B cell (primary cell): ENCODE results near the gene PDE6H. TPM values are rescaled to one million over a fixed set of nuclear protein-coding genes. Genes with fewer than 3 reads are reported as not detected.
A peak's percentile ranks its signal among the peaks of the same experiment; 100 is the strongest.

ENCODE experiments used
- ATAC-seq: fragments of 200-7000 bp; cut with Tn5 transposase; one replicate; pipeline ENCODE4 v1.10.0; 2021; ENCODE audit warnings: low read depth, mild to moderate bottlenecking, moderate number of reproducible peaks, moderate library complexity
- CTCF ChIA-PET: fragments of 350-600 bp; sonication (Branson Sonifier 250); formaldehyde crosslinking; loops from one replicate; lab custom pipeline; 2021; ENCODE audit warnings: antibody characterized with exemption, inconsistent platforms; lab: Charles Lee
- POLR2A ChIA-PET: fragments of 350-600 bp; sonication (Branson Sonifier 250); formaldehyde crosslinking; loops from one replicate; lab custom pipeline; 2021; ENCODE audit warnings: antibody characterized with exemption; lab: Charles Lee
- DNase-seq: peaks from one replicate; pipeline ENCODE4 v3.0.0; 2013
- H2AFZ ChIP-seq: 2 replicates; pipeline ENCODE4 v1.6.1; 2012; ENCODE audit warnings: mild to moderate bottlenecking, low read depth, low read length; ENCODE audit not compliant: insufficient read depth, poor library complexity, severe bottlenecking
- H3K27ac ChIP-seq, 2 donors: 1 replicate in 1 of 2; 2 replicates in 1 of 2; pipeline ENCODE4 v1.5.1; 2012 to 2013; ENCODE audit warnings: low read length in 2 of 2, mild to moderate bottlenecking in 2 of 2, moderate library complexity in 1 of 2
- H3K27me3 ChIP-seq, 4 experiments: fragments of 200-600 bp in 1 of 4; sonication (generic) in 1 of 4; replicated peaks in 1 of 4; 1 replicate in 2 of 4; 2 replicates in 2 of 4; pipeline versions ENCODE4 v1.6.1 to v1.7.0; 2013 to 2016; ENCODE audit warnings: low read length in 3 of 4, mild to moderate bottlenecking in 2 of 4, mixed read lengths in 1 of 4, moderate library complexity in 1 of 4; ENCODE audit not compliant: insufficient read depth in 4 of 4, control insufficient read depth in 3 of 4; ENCODE audit errors: control extremely low read depth in 1 of 4
- H3K36me3 ChIP-seq, 2 experiments: replicated peaks in 1 of 2; 1 replicate in 1 of 2; 2 replicates in 1 of 2; pipeline versions ENCODE4 v1.6.1 to v1.7.1; 2013; ENCODE audit warnings: low read length in 1 of 2; ENCODE audit not compliant: insufficient read depth in 2 of 2, control insufficient read depth in 1 of 2; ENCODE audit errors: control extremely low read depth in 1 of 2, extremely low read depth in 1 of 2
- H3K4me1 ChIP-seq, 2 donors: fragments of 200-600 bp in 1 of 2; sonication (generic) in 1 of 2; 1 replicate in 1 of 2; 2 replicates in 1 of 2; pipeline versions ENCODE4 v1.5.1 to v1.6.1; 2013 to 2017; ENCODE audit warnings: low read length in 2 of 2; ENCODE audit not compliant: control insufficient read depth in 2 of 2, insufficient read depth in 2 of 2
- H3K4me2 ChIP-seq: replicated peaks from 2 replicates; pipeline ENCODE3; 2012; ENCODE audit warnings: mild to moderate bottlenecking, low read depth, low read length; ENCODE audit not compliant: poor library complexity, severe bottlenecking
- H3K4me3 ChIP-seq, 5 experiments: fragments of 200-600 bp in 1 of 5; sonication (generic) in 1 of 5; 1 replicate in 3 of 5; 2 replicates in 2 of 5; pipeline versions ENCODE4 v1.5.1 to v1.7.0; 2011 to 2016; ENCODE audit warnings: low read length in 4 of 5, mild to moderate bottlenecking in 4 of 5, low read depth in 2 of 5, control low read depth in 1 of 5, moderate library complexity in 1 of 5; ENCODE audit not compliant: insufficient read depth in 1 of 5; ENCODE audit errors: control extremely low read depth in 1 of 5, extremely low read depth in 1 of 5
- H3K79me2 ChIP-seq: fragments of 200-600 bp; sonication (generic); one replicate; pipeline ENCODE4 v1.6.0; 2016; ENCODE audit warnings: low read length; ENCODE audit not compliant: control insufficient read depth, insufficient read depth
- H3K9ac ChIP-seq: fragments of 200-600 bp; sonication (generic); 2 replicates; pipeline ENCODE4 v1.6.1; 2017; ENCODE audit warnings: mild to moderate bottlenecking, low read length, moderate library complexity
- H3K9me3 ChIP-seq, 3 donors: one replicate each; pipeline versions ENCODE4 v1.6.1 to v1.7.1; 2013; ENCODE audit warnings: low read length in 2 of 3; ENCODE audit not compliant: control insufficient read depth in 2 of 3, insufficient read depth in 1 of 3; ENCODE audit errors: control extremely low read depth in 1 of 3
- H4K20me1 ChIP-seq: 2 replicates; pipeline ENCODE4 v1.6.0; 2012; ENCODE audit warnings: mild to moderate bottlenecking, low read length; ENCODE audit not compliant: insufficient read depth, control insufficient read depth, poor library complexity, severe bottlenecking
- H3K27ac Mint-ChIP-seq: one replicate; pipeline ENCODE4 v1.8.0; 2021; ENCODE audit warnings: mixed read lengths
- H3K27me3 Mint-ChIP-seq: one replicate; pipeline ENCODE4 v1.8.0; 2021; ENCODE audit warnings: mixed read lengths
- H3K4me1 Mint-ChIP-seq: one replicate; pipeline ENCODE4 v1.8.0; 2021; ENCODE audit warnings: mixed read lengths
- H3K4me3 Mint-ChIP-seq: one replicate; pipeline ENCODE4 v1.8.0; 2021; ENCODE audit warnings: mixed read lengths
- H3K9me3 Mint-ChIP-seq: one replicate; pipeline ENCODE4 v1.8.0; 2022; ENCODE audit warnings: mixed read lengths; ENCODE audit not compliant: insufficient read depth
- EZH2 ChIP-seq: IDR thresholded peaks from 2 replicates; pipeline ENCODE4 v1.6.1; 2012; ENCODE audit warnings: borderline replicate concordance, low read depth, mild to moderate bottlenecking, moderate library complexity, low read length; ENCODE audit not compliant: insufficient read depth, poor library complexity, severe bottlenecking
- WGBS: methylation state at CpG from one replicate; pipeline ENCODE4 v1.1.5; 2013; ENCODE audit warnings: missing lambda C conversion rate; ENCODE audit not compliant: insufficient coverage; 5-methylcytosine and 5-hydroxymethylcytosine counted together
- intact Hi-C: fragments of 100-400 bp; cut with micrococcal nuclease; formaldehyde crosslinking; loops from one replicate; pipeline ENCODE4 v1.10.0; 2022
- polyA plus RNA-seq: library from polyadenylated mRNA; depleted of rRNA; stranded (reverse); fragments of >200 nt; gene quantifications from 2 replicates; pipeline ENCODE4 v1.2.3, GENCODE V29; 2012
- total RNA-seq, 2 donors: library from RNA; stranded (reverse); fragments of 120-200 nt in 1 of 2; gene quantifications; 1 replicate in 1 of 2; 2 replicates in 1 of 2; pipeline versions ENCODE4 v1.2.3 to v1.2.4, GENCODE V29; 2013 to 2022
- TF ChIP-seq, protein P1 (sequence below): fragments of 200-600 bp; IDR thresholded peaks from one replicate; pipeline ENCODE4 v1.8.0; 2022; ENCODE audit warnings: antibody characterized with exemption, mild to moderate bottlenecking

Gene PDE6H
- total and polyA plus RNA-seq, 2 donors (not counting 1 experiment from before 2014, with no cell fraction given), result not detected

- Mint-ChIP-seq H3K4me3 (peak overlapping the region; percentile 97), H3K27me3 (no peaks in the 10 kb centered on the region), H3K9me3 (no peaks in the 10 kb centered on the region), H3K4me1 (peaks cover 87% of the 10 kb centered on the region), H3K27ac (peak overlapping the region; percentile 90)
- TF ChIP-seq EZH2, result no peak
- TF ChIP-seq, protein P1, sequence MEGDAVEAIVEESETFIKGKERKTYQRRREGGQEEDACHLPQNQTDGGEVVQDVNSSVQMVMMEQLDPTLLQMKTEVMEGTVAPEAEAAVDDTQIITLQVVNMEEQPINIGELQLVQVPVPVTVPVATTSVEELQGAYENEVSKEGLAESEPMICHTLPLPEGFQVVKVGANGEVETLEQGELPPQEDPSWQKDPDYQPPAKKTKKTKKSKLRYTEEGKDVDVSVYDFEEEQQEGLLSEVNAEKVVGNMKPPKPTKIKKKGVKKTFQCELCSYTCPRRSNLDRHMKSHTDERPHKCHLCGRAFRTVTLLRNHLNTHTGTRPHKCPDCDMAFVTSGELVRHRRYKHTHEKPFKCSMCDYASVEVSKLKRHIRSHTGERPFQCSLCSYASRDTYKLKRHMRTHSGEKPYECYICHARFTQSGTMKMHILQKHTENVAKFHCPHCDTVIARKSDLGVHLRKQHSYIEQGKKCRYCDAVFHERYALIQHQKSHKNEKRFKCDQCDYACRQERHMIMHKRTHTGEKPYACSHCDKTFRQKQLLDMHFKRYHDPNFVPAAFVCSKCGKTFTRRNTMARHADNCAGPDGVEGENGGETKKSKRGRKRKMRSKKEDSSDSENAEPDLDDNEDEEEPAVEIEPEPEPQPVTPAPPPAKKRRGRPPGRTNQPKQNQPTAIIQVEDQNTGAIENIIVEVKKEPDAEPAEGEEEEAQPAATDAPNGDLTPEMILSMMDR, result no peak
- ATAC-seq, result peak; percentile 11
- Histone ChIP-seq H3K4me1 (peaks cover 77 to 79% of the 10 kb centered on the region in 2 donors), H3K4me2 (peak overlapping the region; percentile 82), H3K9ac (peak overlapping the region; percentile 77), H3K79me2 (peaks cover 100% of the 10 kb centered on the region), H3K4me3 (peak overlapping the region; percentile 14 to 45 (median 35)), H3K27ac (peak overlapping the region; percentile 68 to 94), H4K20me1 (peaks cover 78% of the 10 kb centered on the region), H2AFZ (no peak overlapping the region), H3K27me3 (no peaks in the 10 kb centered on the region), H3K9me3 (no peaks in the 10 kb centered on the region), H3K36me3 (peaks cover 4 to 61% of the 10 kb centered on the region in 2 experiments)
- intact Hi-C loops, result loop anchor here (10.0 kb wide), 1 partner anchor 341 kb away; no protein-coding TSS in a partner anchor
- DNase-seq, result peak; percentile 64
- 7% methylated on average over 6 of the region's 9 CpGs for WGBS
- ChIA-PET POLR2A (no interaction called here), CTCF (interaction anchor here (1.4 to 1.6 kb wide), 2 partner anchors 18 to 39 kb away, joined by 6 to 10 read pairs; partner anchors contain the start of gene ERP27)
These were observed 16.6 kb upstream of the PDE6H start for GRCh38 chr12:14956024-14956891.
